OCI-LY1 (cell line): Measurements from ENCODE around the gene TRPC3.

Source experiments
- CTCF ChIP-seq: fragments of 200-600 bp; sonication (generic), shearing (Covaris generic); IDR thresholded peaks from 2 replicates; pipeline ENCODE4 v1.5.1; 2017; ENCODE audit warnings: mild to moderate bottlenecking, antibody characterized with exemption, low read length, moderate library complexity, mixed read lengths
- EZH2 ChIP-seq: fragments of 200-600 bp; sonication (generic), shearing (Covaris generic); IDR thresholded peaks from 2 replicates; pipeline ENCODE4 v1.8.0; 2017; ENCODE audit warnings: borderline replicate concordance, mixed run types, mild to moderate bottlenecking, antibody characterized with exemption, low read length, moderate library complexity, mixed read lengths

GRCh38 chr4:121978172-121978516, 26.3 kb upstream of the TRPC3 start:
- TF ChIP-seq CTCF (no peak), EZH2 (no peak)
